Coronary artery (tissue), 2 donors: ENCODE measurements around the gene LRRC56.
"Not testable (repeated sequence)": the region's sequence is repeated elsewhere in the genome, so short reads cannot be mapped to it uniquely, and the experiment has no call there.

Source experiments
- DNase-seq: peaks from one replicate; pipeline ENCODE4 v3.0.0-alpha.2; 2017; ENCODE audit warnings: low spot score
- H3K27ac ChIP-seq, 2 donors: fragments of 200-600 bp; sonication (generic); one replicate each; pipeline ENCODE4 v1.5.1; 2016 to 2019
- H3K4me3 ChIP-seq: fragments of 200-600 bp; sonication (generic); 2 replicates; pipeline ENCODE4 v1.5.1; 2016; ENCODE audit warnings: mild to moderate bottlenecking, moderate library complexity
- TF ChIP-seq, protein P1 (sequence below): fragments of 200-600 bp; sonication (generic); IDR thresholded peaks from one replicate; pipeline ENCODE4 v1.5.1; 2019; ENCODE audit warnings: antibody characterized with exemption

Gene LRRC56

DNA sequence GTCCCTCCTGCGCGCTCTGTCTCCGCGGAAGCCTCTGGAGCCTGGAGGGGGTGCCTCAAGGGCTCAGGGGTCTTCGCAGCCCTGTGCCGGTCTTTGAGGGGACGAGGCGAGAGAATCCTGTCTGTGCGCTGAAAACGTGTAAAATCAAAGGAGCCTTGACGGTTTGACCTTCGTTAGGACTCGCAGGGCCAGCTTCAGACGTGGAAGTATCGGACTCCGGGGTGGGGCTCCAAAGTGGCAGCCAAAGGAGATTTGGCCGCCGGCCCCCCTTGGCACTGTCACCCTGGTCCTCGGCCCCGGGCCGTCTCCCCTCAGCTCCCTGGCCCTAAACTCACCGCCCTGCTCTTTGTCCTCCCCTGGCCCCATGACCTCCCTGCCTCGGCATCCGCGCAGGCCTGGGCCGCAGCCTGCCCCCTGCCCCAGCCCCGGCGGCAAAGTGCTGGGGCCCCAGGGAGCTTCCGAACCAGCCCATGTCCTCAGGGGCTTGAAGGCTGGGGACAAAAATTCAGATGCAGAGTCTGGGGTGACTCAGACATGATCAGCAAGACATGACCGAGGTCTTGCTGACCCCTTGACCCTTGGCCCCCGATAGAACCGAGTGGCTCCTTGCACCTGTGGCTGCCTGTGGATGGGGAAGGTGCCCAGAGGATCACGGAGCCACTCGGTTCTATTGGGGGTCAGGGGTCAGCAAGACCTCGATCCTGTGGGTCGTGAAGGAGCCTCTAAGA lies 32.0 kb downstream of the LRRC56 start:
- Histone ChIP-seq H3K4me3 (peak overlapping the region; percentile 92), H3K27ac (peak overlapping the region; percentile 9 to 93)
- DNase-seq, result no peak
- TF ChIP-seq, protein P1, sequence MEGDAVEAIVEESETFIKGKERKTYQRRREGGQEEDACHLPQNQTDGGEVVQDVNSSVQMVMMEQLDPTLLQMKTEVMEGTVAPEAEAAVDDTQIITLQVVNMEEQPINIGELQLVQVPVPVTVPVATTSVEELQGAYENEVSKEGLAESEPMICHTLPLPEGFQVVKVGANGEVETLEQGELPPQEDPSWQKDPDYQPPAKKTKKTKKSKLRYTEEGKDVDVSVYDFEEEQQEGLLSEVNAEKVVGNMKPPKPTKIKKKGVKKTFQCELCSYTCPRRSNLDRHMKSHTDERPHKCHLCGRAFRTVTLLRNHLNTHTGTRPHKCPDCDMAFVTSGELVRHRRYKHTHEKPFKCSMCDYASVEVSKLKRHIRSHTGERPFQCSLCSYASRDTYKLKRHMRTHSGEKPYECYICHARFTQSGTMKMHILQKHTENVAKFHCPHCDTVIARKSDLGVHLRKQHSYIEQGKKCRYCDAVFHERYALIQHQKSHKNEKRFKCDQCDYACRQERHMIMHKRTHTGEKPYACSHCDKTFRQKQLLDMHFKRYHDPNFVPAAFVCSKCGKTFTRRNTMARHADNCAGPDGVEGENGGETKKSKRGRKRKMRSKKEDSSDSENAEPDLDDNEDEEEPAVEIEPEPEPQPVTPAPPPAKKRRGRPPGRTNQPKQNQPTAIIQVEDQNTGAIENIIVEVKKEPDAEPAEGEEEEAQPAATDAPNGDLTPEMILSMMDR, result no peak

DNA sequence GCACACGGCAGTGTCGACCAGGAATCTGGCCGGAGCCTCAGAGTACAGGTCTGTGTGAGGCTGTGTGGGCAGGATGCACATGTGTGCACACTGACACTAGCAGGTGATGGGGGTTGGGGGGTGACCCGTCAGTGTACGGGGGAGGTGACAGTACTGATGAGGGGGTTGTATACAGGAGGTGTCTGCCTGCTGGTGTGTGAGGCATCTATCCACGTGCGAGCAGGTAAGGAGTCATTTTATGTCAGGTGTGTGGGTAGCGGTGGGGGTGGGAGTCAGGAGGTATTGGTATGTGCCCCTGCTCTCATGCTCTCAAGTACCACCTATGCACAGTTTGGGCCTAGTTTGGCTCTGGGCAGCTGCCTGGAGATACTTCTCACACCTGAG lies 34.5 kb downstream of the LRRC56 start:
- Histone ChIP-seq H3K4me3 (no peak overlapping the region), H3K27ac (no peak overlapping the region)
- TF ChIP-seq, protein P1, result no peak
- DNase-seq, result no peak

DNA sequence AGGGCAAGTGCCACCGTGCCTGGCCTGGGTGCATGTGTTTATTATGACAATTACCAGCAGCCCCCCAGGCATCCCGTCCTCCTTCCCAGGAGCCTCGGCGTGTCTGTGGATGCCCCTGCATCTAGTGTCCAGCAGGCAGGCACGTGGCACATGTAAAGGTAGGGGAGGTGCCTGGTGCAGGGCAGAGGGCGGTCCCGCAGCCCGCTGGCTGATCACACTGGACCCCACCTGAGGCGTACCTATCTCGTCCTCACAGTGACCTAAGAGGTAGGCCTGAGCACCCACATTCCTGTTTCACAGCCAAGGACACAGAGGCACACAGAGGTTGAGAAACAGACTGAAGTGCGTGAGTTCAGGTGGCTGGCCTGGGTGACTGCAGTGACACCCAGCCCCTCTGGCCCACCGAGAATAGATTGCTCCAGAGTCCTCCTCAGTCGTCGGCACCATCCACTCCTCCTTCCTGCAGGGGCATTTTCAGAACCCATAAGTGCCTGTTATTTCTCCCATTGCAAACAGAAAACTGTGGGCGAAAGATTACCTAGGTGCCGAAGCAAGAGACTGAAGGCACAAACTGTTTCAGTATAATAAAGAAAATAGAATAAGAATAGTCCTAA lies 35.9 kb downstream of the LRRC56 start:
- no peak for DNase-seq
- TF ChIP-seq, protein P1, result no peak
- Histone ChIP-seq H3K4me3 (no peak overlapping the region), H3K27ac (peak overlapping the region in 1 of 2 donors; percentile 43)

DNA sequence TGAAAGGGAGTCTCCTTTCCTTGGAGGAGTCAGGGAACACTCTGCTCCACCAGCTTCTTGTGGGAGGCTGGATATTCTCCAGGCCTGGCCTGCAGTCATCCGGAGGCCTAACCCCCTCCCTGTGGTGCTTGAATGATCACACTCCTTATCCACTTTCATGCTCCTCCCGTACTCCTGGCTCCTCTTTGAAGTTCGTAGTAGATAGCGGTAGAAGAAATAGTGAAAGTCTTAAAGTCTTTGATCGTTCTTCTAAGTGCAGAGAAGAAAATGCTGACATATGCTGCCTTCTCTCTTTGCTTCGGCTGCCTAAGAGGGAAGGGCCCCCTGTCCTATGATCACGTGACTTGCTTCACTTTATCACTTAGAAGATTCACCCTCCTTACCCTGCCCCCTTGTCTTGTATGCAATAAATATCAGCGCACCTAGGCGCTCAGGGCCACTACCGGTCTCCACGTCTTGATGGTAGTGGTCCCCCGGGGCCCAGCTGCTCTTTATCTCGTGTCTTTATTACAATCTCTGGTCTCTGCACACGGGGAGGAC lies 36.8 kb downstream of the LRRC56 start:
- H3K27ac ChIP-seq, result peak overlapping the region in 1 of 2 donors; percentile 1
- not testable (repeated sequence) for DNase-seq, H3K4me3 ChIP-seq

DNA sequence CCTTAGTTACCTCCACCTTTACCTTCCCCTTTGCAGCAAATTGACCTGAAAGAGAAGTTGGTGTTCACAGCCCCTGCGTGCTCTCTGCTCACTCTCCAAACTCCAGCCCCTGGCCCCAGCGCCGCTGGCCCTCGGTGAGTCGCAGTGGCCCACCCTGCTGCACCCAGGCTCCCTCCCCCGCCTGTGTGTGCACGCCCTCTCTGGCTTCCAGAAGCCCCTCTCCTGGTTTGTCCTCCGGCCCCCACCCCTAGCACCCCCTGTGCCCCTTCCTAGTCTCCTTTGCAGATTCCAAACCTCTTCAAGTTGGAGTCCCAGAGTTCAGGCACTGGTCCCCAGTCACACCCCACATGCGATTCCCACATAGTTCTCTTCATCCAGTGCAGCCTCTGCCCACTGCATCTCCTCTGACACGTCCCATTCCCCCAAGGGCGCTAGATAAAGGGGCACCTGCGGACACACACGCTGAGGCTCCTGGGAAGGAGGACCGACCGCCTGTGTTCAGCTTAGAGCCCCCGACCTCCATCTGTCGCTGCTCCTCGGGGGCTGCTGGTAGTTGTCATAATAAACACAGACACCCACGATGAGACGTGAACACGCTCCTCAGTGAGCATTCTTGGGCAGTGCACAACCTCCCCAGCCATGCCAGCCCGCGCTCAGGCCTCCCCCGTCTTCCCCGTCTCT lies 37.4 kb downstream of the LRRC56 start:
- TF ChIP-seq, protein P1, result no peak
- DNase-seq, result no peak
- Histone ChIP-seq H3K27ac (no peak overlapping the region), H3K4me3 (peak overlapping the region; percentile 85)

DNA sequence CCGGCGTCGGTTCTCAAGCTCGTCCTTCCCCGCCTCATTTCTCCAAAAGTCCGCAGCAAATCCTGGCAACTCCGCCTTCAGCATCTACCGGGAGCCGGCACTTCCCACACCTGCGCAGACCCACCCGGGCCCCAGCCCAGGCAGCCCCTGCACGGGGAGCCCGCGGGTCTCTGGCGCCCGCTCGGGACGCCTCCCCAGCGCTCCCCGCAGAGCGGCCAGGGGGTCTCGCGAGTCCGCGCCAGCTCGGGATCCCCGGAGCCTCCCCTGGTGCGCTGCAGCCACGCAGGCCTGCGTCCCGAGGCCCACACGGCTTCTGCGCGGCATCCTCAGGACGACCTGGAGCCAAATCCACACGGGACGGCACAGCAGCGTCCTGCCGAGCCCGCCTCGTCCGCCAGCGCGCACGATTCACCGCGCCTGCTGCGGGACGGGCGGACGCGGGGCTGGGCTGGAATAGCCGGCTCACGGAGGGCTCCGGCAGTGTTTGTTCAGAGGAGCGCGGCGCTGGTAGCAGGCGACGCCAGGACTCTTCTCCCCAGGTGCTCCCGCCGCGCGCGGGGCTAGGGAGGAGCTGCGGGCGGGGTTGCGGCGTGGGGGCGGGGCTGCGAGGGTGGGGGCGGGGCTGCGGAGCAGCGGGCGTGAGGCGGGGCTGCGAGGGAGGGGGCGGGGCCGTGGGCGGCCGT lies 38.1 kb downstream of the LRRC56 start:
- peak overlapping the region in 1 of 2 donors; percentile 74 for H3K27ac ChIP-seq
- H3K4me3 ChIP-seq, result peak overlapping the region; percentile 85
- DNase-seq, result no peak
- TF ChIP-seq, protein P1, result no peak
